ENCODE data around the gene KCNAB1. TPM values are rescaled to one million over a fixed set of nuclear protein-coding genes. Genes with fewer than 3 reads are reported as not detected.

KCNAB1 gene
- total RNA-seq, 2 donors from 2014 or later = 0.07 to 0.74 TPM

DNA sequence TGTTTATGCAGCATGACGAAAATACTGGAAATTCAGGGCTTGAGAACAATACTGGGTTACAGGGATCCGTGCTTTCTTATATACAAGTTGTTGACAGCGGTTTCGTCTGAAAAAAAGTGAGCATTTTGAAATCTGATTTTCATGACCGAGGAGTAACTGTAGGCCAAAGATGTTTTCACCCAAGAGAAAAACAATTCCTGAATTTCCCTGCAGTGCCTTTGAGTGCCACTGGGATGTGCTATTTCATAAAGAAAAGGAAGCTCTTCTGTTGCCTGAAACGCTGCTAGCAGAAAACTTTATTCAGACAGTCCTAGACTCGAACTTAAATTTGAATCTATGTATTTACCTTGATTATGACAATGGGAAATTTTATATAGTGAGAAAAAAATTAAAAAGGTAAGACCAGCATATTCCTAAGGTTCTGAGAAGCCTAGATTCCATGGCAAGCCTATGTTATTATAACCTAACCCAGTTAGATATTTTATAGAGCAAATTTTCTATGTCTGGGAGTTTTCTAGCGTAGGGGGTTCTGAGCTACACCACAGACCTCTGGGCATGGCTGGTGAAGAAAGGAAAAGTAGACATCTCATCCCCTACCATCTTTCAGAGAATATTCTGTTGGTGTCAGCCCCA is 30.2 kb downstream of the KCNAB1 start:
- intact Hi-C loops (cut with DNase I) = loop anchor here (5.0 to 10.0 kb wide), 3 partner anchors 232 to 984 kb away; no protein-coding TSS in a partner anchor
- no peak overlapping the region for H3K9ac ChIP-seq (ENCODE audit: low read depth in 2 of 2, low read length in 2 of 2)
- TF ChIP-seq, protein P1, sequence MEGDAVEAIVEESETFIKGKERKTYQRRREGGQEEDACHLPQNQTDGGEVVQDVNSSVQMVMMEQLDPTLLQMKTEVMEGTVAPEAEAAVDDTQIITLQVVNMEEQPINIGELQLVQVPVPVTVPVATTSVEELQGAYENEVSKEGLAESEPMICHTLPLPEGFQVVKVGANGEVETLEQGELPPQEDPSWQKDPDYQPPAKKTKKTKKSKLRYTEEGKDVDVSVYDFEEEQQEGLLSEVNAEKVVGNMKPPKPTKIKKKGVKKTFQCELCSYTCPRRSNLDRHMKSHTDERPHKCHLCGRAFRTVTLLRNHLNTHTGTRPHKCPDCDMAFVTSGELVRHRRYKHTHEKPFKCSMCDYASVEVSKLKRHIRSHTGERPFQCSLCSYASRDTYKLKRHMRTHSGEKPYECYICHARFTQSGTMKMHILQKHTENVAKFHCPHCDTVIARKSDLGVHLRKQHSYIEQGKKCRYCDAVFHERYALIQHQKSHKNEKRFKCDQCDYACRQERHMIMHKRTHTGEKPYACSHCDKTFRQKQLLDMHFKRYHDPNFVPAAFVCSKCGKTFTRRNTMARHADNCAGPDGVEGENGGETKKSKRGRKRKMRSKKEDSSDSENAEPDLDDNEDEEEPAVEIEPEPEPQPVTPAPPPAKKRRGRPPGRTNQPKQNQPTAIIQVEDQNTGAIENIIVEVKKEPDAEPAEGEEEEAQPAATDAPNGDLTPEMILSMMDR (IDR thresholded peaks at IDR 0.05) = peak; percentile 72
- H3K36me3 ChIP-seq = no peaks in the 10 kb centered on the region
- no peak overlapping the region for H3K27ac ChIP-seq
- no peaks in the 10 kb centered on the region for H3K27me3 ChIP-seq
- H3K4me1 ChIP-seq = no peaks in the 10 kb centered on the region
- DNase-seq = peak; percentile 51
- H3K4me3 ChIP-seq = no peak overlapping the region
- no peaks in the 10 kb centered on the region for H3K9me3 ChIP-seq

- TF ChIP-seq, protein P1 (IDR thresholded peaks at IDR 0.05) = peak; percentile 66
- no peaks in the 10 kb centered on the region for H3K27me3 ChIP-seq
- H3K4me1 ChIP-seq = no peaks in the 10 kb centered on the region
- intact Hi-C loops (cut with DNase I) = loop anchor here (5.0 to 10.0 kb wide), 3 partner anchors 230 to 983 kb away; no protein-coding TSS in a partner anchor
- H3K9ac ChIP-seq (ENCODE audit: low read depth in 2 of 2, low read length in 2 of 2) = no peak overlapping the region
- no peaks in the 10 kb centered on the region for H3K9me3 ChIP-seq
- H3K27ac ChIP-seq = no peak overlapping the region
- DNase-seq = peak; percentile 58
- H3K36me3 ChIP-seq = no peaks in the 10 kb centered on the region
- H3K4me3 ChIP-seq = no peak overlapping the region
Observed at GRCh38 chr3:156151824-156152428, 31.5 kb downstream of the KCNAB1 start.

GRCh38 chr3:156158656-156159295 is 38.4 kb downstream of the KCNAB1 start:
- no peak for DNase-seq
- TF ChIP-seq, protein P1 (IDR thresholded peaks at IDR 0.05) = no peak
- no peak overlapping the region for H3K27ac ChIP-seq
- H3K4me3 ChIP-seq = no peak overlapping the region
- H3K4me1 ChIP-seq = no peaks in the 10 kb centered on the region
- no peak overlapping the region for H3K9ac ChIP-seq (ENCODE audit: low read depth in 2 of 2, low read length in 2 of 2)
- no peaks in the 10 kb centered on the region for H3K27me3 ChIP-seq
- H3K36me3 ChIP-seq = no peaks in the 10 kb centered on the region
- intact Hi-C loops (cut with DNase I) = loop anchor here (10.0 kb wide), 1 partner anchor 976 kb away; no protein-coding TSS in a partner anchor
- no peaks in the 10 kb centered on the region for H3K9me3 ChIP-seq

- intact Hi-C loops (cut with DNase I) = no loop called here
- H3K27ac ChIP-seq = no peak overlapping the region
- no peak overlapping the region for H3K4me3 ChIP-seq
- no peaks in the 10 kb centered on the region for H3K9me3 ChIP-seq
- no peaks in the 10 kb centered on the region for H3K27me3 ChIP-seq
- no peaks in the 10 kb centered on the region for H3K36me3 ChIP-seq
- H3K4me1 ChIP-seq = no peaks in the 10 kb centered on the region
- H3K9ac ChIP-seq (ENCODE audit: low read depth in 2 of 2, low read length in 2 of 2) = no peak overlapping the region
- TF ChIP-seq, protein P1 (IDR thresholded peaks at IDR 0.05) = no peak
- no peak for DNase-seq
Observed at GRCh38 chr3:156160647-156161046, 40.3 kb downstream of the KCNAB1 start.

- no peak overlapping the region for H3K27ac ChIP-seq
- intact Hi-C loops (cut with DNase I) = no loop called here
- no peak overlapping the region for H3K4me3 ChIP-seq
- no peaks in the 10 kb centered on the region for H3K27me3 ChIP-seq
- TF ChIP-seq, protein P1 (IDR thresholded peaks at IDR 0.05) = no peak
- DNase-seq = no peak
- no peak overlapping the region for H3K9ac ChIP-seq (ENCODE audit: low read depth in 2 of 2, low read length in 2 of 2)
- H3K9me3 ChIP-seq = no peaks in the 10 kb centered on the region
- no peaks in the 10 kb centered on the region for H3K36me3 ChIP-seq
- no peaks in the 10 kb centered on the region for H3K4me1 ChIP-seq
Observed at GRCh38 chr3:156161172-156161571, 40.8 kb downstream of the KCNAB1 start.

Data from colonic mucosa (tissue), 4 donors.